HG02763 (cell line): ENCODE measurements around the gene KRTAP10-1.
"Not testable (repeated sequence)": the region's sequence is repeated elsewhere in the genome, so short reads cannot be mapped to it uniquely, and the experiment has no call there.

Experiments used
- ATAC-seq: cut with Tn5 transposase; IDR thresholded peaks from one replicate; pipeline ENCODE4 v1.9.1; 2021; ENCODE audit warnings: mild to moderate bottlenecking, moderate library complexity; ENCODE audit not compliant: unreplicated experiment

KRTAP10-1 gene

GRCh38 chr21:44550285-44550684 lies 10.3 kb upstream of the KRTAP10-1 start:
- not testable (repeated sequence) for ATAC-seq

GRCh38 chr21:44549525-44550211 lies 9.7 kb upstream of the KRTAP10-1 start:
- ATAC-seq: no peak

GRCh38 chr21:44548922-44549321 lies 8.9 kb upstream of the KRTAP10-1 start:
- no peak for ATAC-seq

GRCh38 chr21:44548381-44548780 lies 8.4 kb upstream of the KRTAP10-1 start:
- no peak for ATAC-seq

- no peak for ATAC-seq
Observed at GRCh38 chr21:44547656-44548331, 7.8 kb upstream of the KRTAP10-1 start.

GRCh38 chr21:44544566-44544965 lies 4.6 kb upstream of the KRTAP10-1 start:
- ATAC-seq: no peak

GRCh38 chr21:44542716-44543115 lies 2.7 kb upstream of the KRTAP10-1 start:
- ATAC-seq: no peak

- no peak for ATAC-seq
Observed at GRCh38 chr21:44540741-44541288, 820 bp upstream of the KRTAP10-1 start.

GRCh38 chr21:44539046-44539445 lies 949 bp downstream of the KRTAP10-1 start:
- no peak for ATAC-seq

GRCh38 chr21:44537930-44538911 lies 1.8 kb downstream of the KRTAP10-1 start:
- no peak for ATAC-seq

GRCh38 chr21:44535963-44536362 lies 4.0 kb downstream of the KRTAP10-1 start:
- no peak for ATAC-seq

- ATAC-seq: no peak
Observed at GRCh38 chr21:44534688-44535087, 5.3 kb downstream of the KRTAP10-1 start.

- no peak for ATAC-seq
Observed at GRCh38 chr21:44533891-44534627, 5.9 kb downstream of the KRTAP10-1 start.

GRCh38 chr21:44533121-44533890 lies 6.7 kb downstream of the KRTAP10-1 start:
- ATAC-seq: no peak

- ATAC-seq: no peak
Observed at GRCh38 chr21:44532712-44533111, 7.3 kb downstream of the KRTAP10-1 start.

- no peak for ATAC-seq
Observed at GRCh38 chr21:44531606-44532564, 8.1 kb downstream of the KRTAP10-1 start.

GRCh38 chr21:44530903-44531605 lies 8.9 kb downstream of the KRTAP10-1 start:
- no peak for ATAC-seq
